Middle frontal gyrus (tissue), 1 donor: Measurements from ENCODE around the gene CCL14.
"Not testable (repeated sequence)": the region's sequence is repeated elsewhere in the genome, so short reads cannot be mapped to it uniquely, and the experiment has no call there.

Source experiments
- DNase-seq: peaks from one replicate; pipeline ENCODE4 v3.0.0-alpha.2; 2015; ENCODE audit warnings: low spot score; ENCODE audit errors: extremely low spot score

Gene CCL14

GRCh38 chr17:35986643-35987042 is at the start of gene CCL14:
Gene CCL14 (minus strand): TSS chr17:35986729. CDS start chr17:35986649, 80 bp downstream.
- DNase-seq: no peak

GRCh38 chr17:36036235-36036634 is 49.7 kb upstream of the CCL14 start:
- DNase-seq: no peak

GRCh38 chr17:36034127-36034526 is 47.6 kb upstream of the CCL14 start:
- DNase-seq: no peak

GRCh38 chr17:36030956-36031355 is 44.4 kb upstream of the CCL14 start:
- DNase-seq: no peak

DNA sequence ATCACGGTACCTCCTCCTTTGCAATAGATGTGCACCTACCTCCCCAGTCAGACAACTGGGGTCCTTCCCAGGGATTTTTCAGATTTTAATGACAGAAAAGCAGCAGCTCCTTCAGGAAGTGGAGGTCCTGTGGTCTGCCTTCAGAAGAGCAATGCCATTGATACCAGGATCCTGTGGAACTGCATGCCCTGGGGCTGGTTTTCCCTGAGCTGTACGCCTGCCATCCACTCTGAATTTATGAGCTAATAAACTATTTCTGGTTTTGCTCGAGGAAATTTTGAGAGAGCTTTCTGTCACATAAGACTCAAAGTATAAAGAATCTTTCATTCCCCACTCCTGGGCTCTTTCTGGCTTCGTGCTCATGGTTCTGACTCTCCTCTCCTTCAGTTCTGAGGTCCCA is 41.2 kb upstream of the CCL14 start:
- DNase-seq: no peak

DNA sequence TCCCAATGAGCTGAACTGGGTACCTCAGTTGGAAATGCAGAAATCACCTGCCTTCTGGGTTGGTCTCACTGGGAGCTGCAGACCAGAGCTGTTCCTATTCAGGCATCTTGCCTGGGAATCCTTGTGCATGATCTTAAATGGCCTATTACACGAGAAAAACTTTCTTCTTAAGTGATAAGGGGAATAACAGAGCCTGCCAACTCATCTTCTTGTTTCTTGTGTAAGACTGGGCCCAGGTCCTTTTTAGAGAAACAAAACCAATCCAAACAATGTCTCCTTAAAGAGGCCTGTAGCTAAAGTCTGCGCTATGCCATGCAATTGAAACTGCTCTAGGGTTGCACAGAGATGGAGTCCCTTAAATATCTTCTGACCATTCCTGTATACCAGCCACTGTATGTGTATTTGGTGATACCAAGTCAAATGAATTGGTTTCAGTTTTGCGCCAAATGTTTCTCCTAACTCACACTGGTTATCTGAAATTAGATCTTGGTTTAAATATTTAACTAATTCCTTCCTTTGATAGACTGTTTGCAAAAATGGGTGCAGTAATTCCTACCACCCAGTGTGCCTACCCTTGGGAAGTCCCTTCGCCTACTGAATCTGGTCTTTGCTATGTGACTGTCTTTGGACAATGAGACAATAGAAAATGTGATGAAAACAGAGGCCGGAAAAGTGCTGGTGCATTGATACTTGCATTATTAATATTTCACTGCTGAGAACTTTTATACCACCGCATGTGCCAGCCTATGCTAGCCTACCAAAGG is 37.8 kb upstream of the CCL14 start:
- DNase-seq: no peak

DNA sequence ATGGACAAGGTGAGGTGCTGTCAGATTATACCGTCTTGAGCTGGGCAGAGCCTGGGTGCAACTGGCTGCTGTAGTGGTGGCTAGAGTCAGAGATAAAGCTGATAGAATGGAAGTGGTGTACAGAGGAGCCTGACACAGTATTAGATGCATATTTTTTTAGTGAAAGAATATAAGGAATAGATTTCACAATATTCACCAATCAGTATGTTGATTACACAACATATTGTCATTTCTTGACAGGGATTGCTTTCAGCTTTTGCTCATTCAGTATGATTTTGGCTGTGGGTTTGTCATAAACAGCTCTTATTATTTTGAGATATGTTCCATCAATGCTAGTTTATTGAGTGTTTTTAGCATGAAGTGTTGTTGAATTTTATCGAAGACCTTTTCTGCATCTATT is 32.9 kb upstream of the CCL14 start:
- no peak for DNase-seq

DNA sequence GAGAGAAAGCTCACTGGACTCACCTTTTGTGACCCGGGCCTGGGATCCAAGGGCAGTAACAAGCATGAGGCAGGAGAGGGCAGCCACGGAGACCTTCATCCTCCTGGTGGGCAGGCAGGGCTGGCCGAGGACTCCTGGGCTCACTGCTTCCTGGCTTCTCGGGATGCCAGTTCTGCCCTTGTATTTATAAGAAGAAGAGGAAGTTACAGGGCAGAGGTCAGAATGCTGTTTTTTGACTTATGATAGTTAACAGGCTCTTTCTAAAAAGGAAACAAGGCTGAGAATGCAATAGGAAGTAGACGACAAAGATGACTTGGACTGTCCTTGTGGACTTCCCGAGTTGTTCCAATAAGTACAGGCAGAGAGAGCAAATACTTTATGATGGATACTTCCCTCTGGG is 31.3 kb upstream of the CCL14 start, which contains the start of gene CCL23:
Gene CCL23, minus strand, starts transcription at position 174 of the 400 bp plus-strand sequence. Its CDS starts 75 bp downstream, at position 99.
- no peak for DNase-seq

DNA sequence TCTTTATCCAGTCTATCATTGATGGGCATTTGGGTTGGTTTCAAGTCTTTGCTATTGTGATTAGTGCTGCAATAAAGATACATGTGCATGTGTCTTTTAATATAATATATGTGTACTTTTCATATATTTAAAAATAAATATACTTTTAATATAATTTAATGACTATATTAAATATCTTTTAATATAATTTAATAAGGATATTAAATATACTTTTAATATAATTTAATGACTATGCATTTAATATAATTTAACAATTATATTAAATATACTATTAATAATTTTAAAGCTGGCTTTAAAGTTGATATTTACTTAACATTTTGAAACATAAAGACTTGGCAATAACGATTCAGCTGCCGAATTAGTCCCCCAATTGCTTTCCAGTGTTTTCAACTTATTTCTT is 30.0 kb upstream of the CCL14 start:
- DNase-seq: no peak

GRCh38 chr17:36015895-36016294 is 29.4 kb upstream of the CCL14 start:
- DNase-seq: not testable (repeated sequence)

GRCh38 chr17:36014946-36015345 is 28.4 kb upstream of the CCL14 start:
- no peak for DNase-seq

DNA sequence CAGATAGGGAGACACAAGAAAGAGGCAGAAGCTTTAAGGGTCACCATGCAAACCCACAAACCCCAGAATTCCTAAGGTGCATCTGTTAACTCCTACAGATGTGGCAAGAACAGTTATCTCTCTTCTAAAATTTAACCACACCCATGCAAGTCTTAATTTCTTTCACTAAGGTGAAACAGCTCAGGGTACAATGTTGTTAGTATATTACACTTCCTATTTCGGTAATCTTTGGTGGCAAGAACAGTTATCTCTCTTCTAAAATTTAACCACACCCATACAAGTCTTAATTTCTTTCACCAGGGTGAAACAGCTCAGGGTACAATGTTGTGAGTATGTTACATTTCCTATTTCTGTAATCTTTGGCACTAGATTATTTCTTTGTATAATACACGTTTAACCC is 24.7 kb upstream of the CCL14 start:
- no peak for DNase-seq

GRCh38 chr17:36008998-36009665 is 22.6 kb upstream of the CCL14 start:
- DNase-seq: no peak

DNA sequence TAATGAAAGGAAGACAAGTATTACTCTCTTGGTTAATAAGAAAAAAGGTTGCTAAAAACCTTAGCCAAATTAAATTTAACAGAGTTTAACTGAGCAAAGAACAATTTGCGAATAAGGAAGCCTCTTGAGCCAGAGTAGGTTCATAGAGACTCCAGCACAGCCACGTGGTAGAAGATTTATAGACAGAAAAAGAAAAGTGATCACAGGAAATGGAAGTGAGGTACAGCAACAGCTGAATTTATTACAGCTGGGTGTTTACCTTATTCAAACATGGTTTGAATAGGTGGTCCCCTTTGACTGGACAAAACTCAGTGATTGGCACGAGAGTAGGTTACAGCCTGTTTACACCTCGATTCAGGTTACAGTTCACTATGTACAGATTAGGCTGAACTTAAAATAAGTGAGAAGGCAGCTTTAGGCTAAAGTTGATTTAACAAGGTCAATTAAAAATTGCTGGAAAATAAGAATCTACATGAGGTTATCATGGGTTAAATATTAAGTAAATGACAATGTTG is 18.1 kb upstream of the CCL14 start:
- no peak for DNase-seq

GRCh38 chr17:36002631-36003030 is 16.1 kb upstream of the CCL14 start:
- no peak for DNase-seq

DNA sequence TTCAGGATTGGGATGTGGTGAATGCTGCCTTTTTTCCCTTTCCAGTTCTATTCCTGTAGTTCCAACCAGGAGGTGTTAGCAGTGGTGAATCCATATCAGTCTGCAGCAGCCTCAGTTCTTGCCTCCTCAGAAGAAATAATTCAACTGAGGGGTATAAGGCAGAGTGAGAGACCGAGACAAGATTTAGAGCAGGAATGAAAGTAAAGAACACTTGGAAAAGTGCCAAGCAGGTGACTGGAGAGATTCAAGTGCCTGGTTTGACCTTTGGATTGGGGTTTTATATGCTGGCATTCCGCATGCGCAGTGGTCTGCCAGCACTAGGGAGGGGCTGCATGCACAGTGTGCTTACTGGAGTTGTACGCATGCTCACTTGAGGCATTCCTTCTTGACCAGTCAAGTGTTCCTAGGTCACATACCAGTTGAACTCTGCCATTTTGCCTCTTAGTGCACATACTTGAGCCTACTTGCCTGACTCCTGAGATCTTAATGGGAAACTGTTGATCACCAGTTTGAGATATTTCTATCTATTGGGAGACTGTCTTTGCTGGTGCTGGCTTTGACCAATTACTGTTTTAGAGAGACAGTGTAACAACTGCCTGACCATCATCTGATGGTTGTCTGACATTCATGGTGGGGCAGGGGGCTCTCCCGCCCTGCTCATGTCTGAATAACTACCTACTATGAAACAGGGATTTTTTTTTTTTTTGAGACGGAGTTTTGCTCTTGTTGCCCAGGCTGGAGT is 15.5 kb upstream of the CCL14 start:
- no peak for DNase-seq

DNA sequence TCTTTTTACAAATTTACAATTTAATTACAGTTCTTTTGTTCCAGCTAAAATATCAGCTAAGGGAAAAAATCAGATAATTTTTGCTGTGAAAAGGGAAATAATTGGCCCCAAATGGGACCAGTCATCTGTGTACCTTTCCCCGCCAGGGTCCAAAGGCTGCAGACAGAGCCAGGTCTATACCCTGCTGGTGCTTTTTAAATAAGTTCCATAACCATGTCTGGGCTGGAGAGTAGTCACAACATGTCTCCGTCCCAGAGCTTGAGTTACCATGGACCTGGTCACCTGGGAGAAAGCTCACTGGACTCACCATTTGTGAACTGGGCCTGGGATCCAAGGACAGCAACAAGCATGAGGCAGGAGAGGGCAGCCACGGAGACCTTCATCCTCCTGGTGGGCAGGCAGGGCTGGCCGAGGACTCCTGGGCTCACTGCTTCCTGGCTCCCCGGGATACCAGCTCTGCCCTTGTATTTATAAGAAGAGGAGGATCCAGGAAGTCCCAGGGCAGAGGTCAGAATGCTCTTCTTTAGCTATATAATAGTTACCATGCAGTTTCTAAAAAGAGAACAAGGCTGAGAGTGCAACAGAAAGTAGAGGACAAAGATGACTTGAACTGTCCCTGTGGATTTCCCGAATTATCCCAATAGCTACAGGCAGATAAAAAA is 14.7 kb upstream of the CCL14 start, which contains the start of gene CCL15:
Gene CCL15, minus strand, starts transcription at position 444 of the 662 bp plus-strand sequence. Its CDS starts 61 bp downstream, at position 383.
- DNase-seq: no peak

- DNase-seq: no peak
Observed at GRCh38 chr17:36000732-36001109, 14.2 kb upstream of the CCL14 start.

DNA sequence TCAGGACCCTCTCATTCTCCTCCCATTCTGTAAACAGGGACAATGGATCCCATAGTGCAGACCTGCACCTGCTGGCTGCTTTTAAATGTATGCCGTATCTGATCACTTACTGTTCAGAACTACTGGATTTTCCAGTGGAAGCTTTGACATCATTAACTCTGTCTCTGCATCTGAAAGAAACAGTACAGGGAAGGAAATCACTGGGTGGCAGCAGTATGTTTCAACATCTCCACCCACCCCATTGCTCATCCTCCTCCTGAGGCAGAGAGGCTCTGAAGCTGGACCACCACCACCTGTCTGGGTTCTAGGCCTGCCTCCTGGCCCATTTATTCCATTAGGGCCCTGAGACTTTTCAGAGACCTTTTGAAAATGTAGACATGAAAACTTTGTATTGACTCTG is 12.2 kb upstream of the CCL14 start:
- DNase-seq: no peak

DNA sequence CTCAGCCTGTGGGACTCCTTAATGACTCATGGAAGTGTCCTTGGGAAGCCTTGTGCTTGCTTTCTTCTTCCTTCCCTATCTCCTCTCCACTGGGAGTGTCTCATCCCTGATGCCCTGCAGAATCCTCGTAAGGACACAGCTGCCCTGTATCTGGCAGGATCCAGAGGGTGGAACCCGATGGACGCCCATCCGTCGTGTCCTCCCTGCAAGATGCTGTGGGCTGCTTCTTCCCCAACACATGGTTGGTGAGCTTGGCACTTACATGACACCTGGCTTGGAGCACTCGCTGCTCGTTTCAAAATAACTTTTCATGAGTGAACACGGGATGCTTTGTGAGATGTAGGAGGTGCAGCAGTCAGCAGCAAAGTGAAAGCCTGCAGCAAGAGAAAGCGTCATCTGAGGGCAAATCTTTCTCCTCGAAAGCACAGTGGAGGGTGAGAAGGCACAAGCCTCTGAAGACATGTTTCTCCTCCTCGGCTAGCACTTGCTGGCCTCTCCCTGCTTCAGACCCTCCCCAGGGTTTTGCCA is 11.6 kb upstream of the CCL14 start:
- DNase-seq: no peak

- not testable (repeated sequence) for DNase-seq
Observed at GRCh38 chr17:35995346-35995745, 8.8 kb upstream of the CCL14 start.
